Tibial nerve (tissue), 4 donors: ENCODE results near the gene NKX6-2. TPM values are rescaled to one million over a fixed set of nuclear protein-coding genes. Genes with fewer than 3 reads are reported as not detected.

Experiments
- DNase-seq, 2 donors: peaks; one replicate each; pipeline ENCODE4 v3.0.0-alpha.2; 2019; ENCODE audit warnings: low spot score in 2 of 2
- H3K27ac ChIP-seq, 4 donors: fragments of 200-600 bp; sonication (generic) in 3 of 4; one replicate each; pipeline ENCODE4 v1.5.1; 2017 to 2019; ENCODE audit warnings: mild to moderate bottlenecking in 1 of 4
- H3K27me3 ChIP-seq, 2 donors: fragments of 200-600 bp; sonication (generic) in 1 of 2; one replicate each; pipeline versions ENCODE4 v1.5.1 to v1.6.0; 2017 to 2019
- H3K36me3 ChIP-seq, 3 donors: fragments of 200-600 bp; sonication (generic); one replicate each; pipeline ENCODE4 v1.5.1; 2018 to 2019
- H3K4me1 ChIP-seq, 4 donors: fragments of 200-600 bp; sonication (generic) in 3 of 4; one replicate each; pipeline ENCODE4 v1.5.1; 2017 to 2019
- H3K4me3 ChIP-seq, 4 donors: fragments of 200-600 bp; sonication (generic) in 3 of 4; one replicate each; pipeline ENCODE4 v1.5.1; 2017 to 2019; ENCODE audit warnings: mild to moderate bottlenecking in 1 of 4, moderate library complexity in 1 of 4
- H3K9me3 ChIP-seq, 4 donors: fragments of 200-600 bp; sonication (generic) in 3 of 4; one replicate each; pipeline ENCODE4 v1.5.1; 2017 to 2019
- EP300 ChIP-seq, 2 donors: sonication (generic); formaldehyde crosslinking; IDR thresholded peaks; one replicate each; pipeline ENCODE4 v1.6.1; 2017; ENCODE audit warnings: antibody characterized with exemption in 2 of 2, mild to moderate bottlenecking in 1 of 2
- POLR2A ChIP-seq, 2 donors: fragments of 450-650 bp; IDR thresholded peaks; one replicate each; pipeline ENCODE4 v1.6.1; 2017; ENCODE audit warnings: antibody characterized with exemption in 2 of 2, mild to moderate bottlenecking in 2 of 2, moderate library complexity in 2 of 2
- WGBS, 2 donors: methylation state at CpG; one replicate each; pipeline ENCODE4 v1.1.5; 2018; 5-methylcytosine and 5-hydroxymethylcytosine counted together
- total RNA-seq, 4 donors: library from RNA; depleted of rRNA; stranded (reverse); fragments of >200 nt; gene quantifications; one replicate each; pipeline ENCODE4 v1.1.0, GENCODE V29; 2016
- TF ChIP-seq, protein P1 (sequence below), 5 experiments: fragments of 200-600 bp in 3 of 5; fragments of 450-650 bp in 2 of 5; sonication (generic) in 3 of 5; IDR thresholded peaks; one replicate each; pipeline ENCODE4 v1.5.1; 2016 to 2019; ENCODE audit warnings: antibody characterized with exemption in 5 of 5, mild to moderate bottlenecking in 3 of 5, moderate library complexity in 2 of 5

The NKX6-2 gene
- total RNA-seq, 4 donors from 2014 or later: 0.20 to 10.3 (median 2.5) TPM

DNA sequence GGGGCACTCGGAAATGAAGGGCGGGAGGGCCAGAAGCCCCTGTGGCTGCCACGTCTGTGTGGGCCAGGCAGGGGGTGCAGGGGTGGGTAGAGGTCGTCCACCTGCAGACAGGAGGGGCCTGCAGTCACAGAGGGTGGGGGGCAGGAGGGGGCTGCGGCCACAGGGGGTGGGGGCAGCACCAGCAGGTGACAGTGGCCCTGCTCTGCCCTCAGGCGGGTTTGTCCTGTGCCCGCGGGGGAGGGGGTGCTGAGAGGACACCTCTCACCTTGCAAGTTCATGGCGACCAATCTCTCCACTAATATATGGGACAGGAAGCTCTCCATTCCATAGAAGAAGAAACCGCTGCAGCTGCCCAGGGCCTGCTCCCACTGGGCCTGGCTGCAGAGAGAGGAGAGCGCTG is 26.6 kb upstream of the NKX6-2 start:
- Histone ChIP-seq H3K27ac (no peak overlapping the region), H3K4me1 (no peaks in the 10 kb centered on the region), H3K36me3 (no peaks in the 10 kb centered on the region), H3K27me3 (peaks cover 0 to 25% of the 10 kb centered on the region in 2 donors), H3K4me3 (no peak overlapping the region), H3K9me3 (no peaks in the 10 kb centered on the region)
- no peak for DNase-seq
- no peak for TF ChIP-seq EP300 (IDR thresholded peaks at IDR 0.05)
- TF ChIP-seq, protein P1, sequence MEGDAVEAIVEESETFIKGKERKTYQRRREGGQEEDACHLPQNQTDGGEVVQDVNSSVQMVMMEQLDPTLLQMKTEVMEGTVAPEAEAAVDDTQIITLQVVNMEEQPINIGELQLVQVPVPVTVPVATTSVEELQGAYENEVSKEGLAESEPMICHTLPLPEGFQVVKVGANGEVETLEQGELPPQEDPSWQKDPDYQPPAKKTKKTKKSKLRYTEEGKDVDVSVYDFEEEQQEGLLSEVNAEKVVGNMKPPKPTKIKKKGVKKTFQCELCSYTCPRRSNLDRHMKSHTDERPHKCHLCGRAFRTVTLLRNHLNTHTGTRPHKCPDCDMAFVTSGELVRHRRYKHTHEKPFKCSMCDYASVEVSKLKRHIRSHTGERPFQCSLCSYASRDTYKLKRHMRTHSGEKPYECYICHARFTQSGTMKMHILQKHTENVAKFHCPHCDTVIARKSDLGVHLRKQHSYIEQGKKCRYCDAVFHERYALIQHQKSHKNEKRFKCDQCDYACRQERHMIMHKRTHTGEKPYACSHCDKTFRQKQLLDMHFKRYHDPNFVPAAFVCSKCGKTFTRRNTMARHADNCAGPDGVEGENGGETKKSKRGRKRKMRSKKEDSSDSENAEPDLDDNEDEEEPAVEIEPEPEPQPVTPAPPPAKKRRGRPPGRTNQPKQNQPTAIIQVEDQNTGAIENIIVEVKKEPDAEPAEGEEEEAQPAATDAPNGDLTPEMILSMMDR (IDR thresholded peaks at IDR 0.05): no peak
- no peak for TF ChIP-seq POLR2A (IDR thresholded peaks at IDR 0.05)
- whole genome bisulfite sequencing, 2 donors: 82 to 86% methylated on average over 4 to 9 of the region's 11 CpGs

GRCh38 chr10:132811891-132812481 is 26.0 kb upstream of the NKX6-2 start:
- no peak for DNase-seq
- no peak overlapping the region for H3K4me3 ChIP-seq
- no peaks in the 10 kb centered on the region for H3K4me1 ChIP-seq
- WGBS, 2 donors: 83 to 86% methylated on average over 17 to 26 of the region's 26 CpGs
- H3K9me3 ChIP-seq: no peaks in the 10 kb centered on the region
- no peaks in the 10 kb centered on the region for H3K36me3 ChIP-seq
- TF ChIP-seq EP300 (IDR thresholded peaks at IDR 0.05): no peak
- TF ChIP-seq POLR2A (IDR thresholded peaks at IDR 0.05): no peak
- TF ChIP-seq, protein P1 (IDR thresholded peaks at IDR 0.05): no peak
- H3K27ac ChIP-seq: no peak overlapping the region
- H3K27me3 ChIP-seq: peaks cover 0 to 21% of the 10 kb centered on the region in 2 donors

- 66% methylated on average over 32 to 33 of the region's 33 CpGs for WGBS, 2 donors
- no peak for DNase-seq
- no peaks in the 10 kb centered on the region for H3K4me1 ChIP-seq
These were observed 25.1 kb upstream of the NKX6-2 start for GRCh38 chr10:132810807-132811700.

DNA sequence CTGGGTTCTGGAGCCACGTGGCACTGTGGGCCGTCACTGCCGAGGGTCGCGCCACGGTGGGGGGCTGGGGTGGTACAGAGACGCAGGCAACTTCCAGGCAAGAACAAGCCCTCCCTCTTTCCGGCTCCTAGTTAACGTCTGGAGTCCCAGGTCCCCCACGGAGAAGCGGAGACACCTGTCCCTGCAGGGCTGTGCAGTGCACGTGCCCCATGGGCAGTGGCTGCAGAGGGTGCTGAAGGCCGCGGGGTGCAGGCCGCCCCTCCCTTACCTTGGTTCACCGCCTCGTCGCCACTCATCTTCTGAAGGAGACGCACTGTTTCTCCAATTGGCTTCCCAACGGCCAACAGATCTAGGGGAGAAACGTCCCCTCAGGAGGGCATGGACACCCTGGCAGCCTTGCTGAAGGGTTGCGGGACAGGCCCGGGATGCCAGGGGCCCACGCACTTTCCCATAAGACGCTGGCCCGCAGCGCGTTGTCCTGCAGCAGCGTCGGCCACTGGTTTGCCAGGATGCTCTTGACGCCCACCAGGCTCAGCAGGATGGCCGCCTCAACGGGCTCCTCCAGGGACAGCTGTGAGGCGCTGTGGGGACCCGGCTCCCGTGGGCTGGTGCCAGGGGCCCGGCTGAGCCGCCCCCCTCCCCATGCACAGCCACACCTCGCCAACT is 24.3 kb upstream of the NKX6-2 start:
- DNase-seq: no peak
- H3K36me3 ChIP-seq: no peaks in the 10 kb centered on the region
- H3K27me3 ChIP-seq: peaks cover 0 to 21% of the 10 kb centered on the region in 2 donors
- H3K9me3 ChIP-seq: no peaks in the 10 kb centered on the region
- WGBS, 2 donors: 75 to 79% methylated on average over 31 to 39 of the region's 39 CpGs
- no peaks in the 10 kb centered on the region for H3K4me1 ChIP-seq
- TF ChIP-seq, protein P1 (IDR thresholded peaks at IDR 0.05): no peak
- TF ChIP-seq POLR2A (IDR thresholded peaks at IDR 0.05) (no peak), EP300 (IDR thresholded peaks at IDR 0.05) (no peak)
- H3K27ac ChIP-seq: no peak overlapping the region
- H3K4me3 ChIP-seq: no peak overlapping the region

More at GRCh38 chr10:132810807-132811700, 25.1 kb upstream of the NKX6-2 start:
- H3K36me3 ChIP-seq: no peaks in the 10 kb centered on the region
- H3K9me3 ChIP-seq: no peaks in the 10 kb centered on the region
- H3K27me3 ChIP-seq: peaks cover 0 to 14% of the 10 kb centered on the region in 2 donors
- H3K4me3 ChIP-seq: no peak overlapping the region
- no peak for TF ChIP-seq EP300 (IDR thresholded peaks at IDR 0.05)
- TF ChIP-seq, protein P1 (IDR thresholded peaks at IDR 0.05): no peak
- TF ChIP-seq POLR2A (IDR thresholded peaks at IDR 0.05): no peak
- no peak overlapping the region for H3K27ac ChIP-seq
